Mesendoderm (in vitro differentiated cells): ENCODE data around the gene LEFTY1.

Experiments
- DNase-seq: peaks from one replicate; pipeline ENCODE4 v3.0.0; 2013
- H2AK5ac ChIP-seq: 2 replicates; pipeline ENCODE4 v1.6.1; 2013; ENCODE audit warnings: low read length, inconsistent platforms
- H2BK120ac ChIP-seq: 2 replicates; pipeline ENCODE4 v1.6.1; 2013; ENCODE audit warnings: low read depth, mild to moderate bottlenecking, low read length, moderate library complexity, mixed read lengths
- H2BK15ac ChIP-seq: replicated peaks from 2 replicates; pipeline ENCODE4 v1.6.1; 2013; ENCODE audit warnings: low read depth, mild to moderate bottlenecking, moderate library complexity
- H2BK5ac ChIP-seq: 2 replicates; pipeline ENCODE4 v1.6.1; 2013; ENCODE audit warnings: low read length, inconsistent platforms
- H3K18ac ChIP-seq: 2 replicates; pipeline ENCODE4 v1.6.1; 2013; ENCODE audit warnings: mild to moderate bottlenecking, low read length, mixed read lengths
- H3K23ac ChIP-seq: one replicate; pipeline ENCODE4 v1.6.1; 2013; ENCODE audit warnings: low read length
- H3K27ac ChIP-seq: 2 replicates; pipeline ENCODE4 v1.5.1; 2013; ENCODE audit warnings: low read depth, mild to moderate bottlenecking, inconsistent platforms, low read length, moderate library complexity
- H3K27me3 ChIP-seq: 2 replicates; pipeline ENCODE4 v1.6.1; 2013; ENCODE audit warnings: low read length, control low read depth, mild to moderate bottlenecking, inconsistent platforms; ENCODE audit not compliant: insufficient read depth, poor library complexity
- H3K36me3 ChIP-seq: 2 replicates; pipeline ENCODE4 v1.6.1; 2013; ENCODE audit warnings: low read length, inconsistent platforms; ENCODE audit not compliant: control insufficient read depth, insufficient read depth
- H3K4ac ChIP-seq: one replicate; pipeline ENCODE4 v1.6.1; 2013; ENCODE audit warnings: low read depth, mild to moderate bottlenecking, low read length, moderate library complexity
- H3K4me1 ChIP-seq: 2 replicates; pipeline ENCODE4 v1.6.1; 2013; ENCODE audit warnings: low read depth, low read length, inconsistent platforms; ENCODE audit not compliant: control insufficient read depth
- H3K4me2 ChIP-seq: 2 replicates; pipeline ENCODE4 v1.6.1; 2013; ENCODE audit warnings: low read length
- H3K4me3 ChIP-seq: 2 replicates; pipeline ENCODE4 v1.5.1; 2013; ENCODE audit warnings: mild to moderate bottlenecking, low read length
- H3K56ac ChIP-seq: one replicate; pipeline ENCODE4 v1.6.1; 2013; ENCODE audit warnings: low read length
- H3K79me1 ChIP-seq: 2 replicates; pipeline ENCODE4 v1.6.1; 2013; ENCODE audit warnings: low read length, inconsistent platforms
- H3K79me2 ChIP-seq: 2 replicates; pipeline ENCODE4 v1.6.1; 2013; ENCODE audit warnings: mild to moderate bottlenecking, low read length; ENCODE audit not compliant: control insufficient read depth, insufficient read depth
- H3K9ac ChIP-seq: 2 replicates; pipeline ENCODE4 v1.6.1; 2013; ENCODE audit warnings: low read length, inconsistent platforms
- H4K5ac ChIP-seq: one replicate; pipeline ENCODE4 v1.6.1; 2013; ENCODE audit warnings: low read length
- H4K8ac ChIP-seq: one replicate; pipeline ENCODE4 v1.6.1; 2013; ENCODE audit warnings: low read depth, mild to moderate bottlenecking, control low read depth, low read length, moderate library complexity
- WGBS: extraction: QIAGEN DNeasy Blood & Tissue Kit; methylation state at CpG from one replicate; pipeline ENCODE4 v1.1.7; 2013; ENCODE audit warnings: low lambda C conversion rate, missing lambda C conversion rate; ENCODE audit not compliant: insufficient coverage; ENCODE audit errors: extremely low coverage; 5-methylcytosine and 5-hydroxymethylcytosine counted together

LEFTY1 gene

DNA sequence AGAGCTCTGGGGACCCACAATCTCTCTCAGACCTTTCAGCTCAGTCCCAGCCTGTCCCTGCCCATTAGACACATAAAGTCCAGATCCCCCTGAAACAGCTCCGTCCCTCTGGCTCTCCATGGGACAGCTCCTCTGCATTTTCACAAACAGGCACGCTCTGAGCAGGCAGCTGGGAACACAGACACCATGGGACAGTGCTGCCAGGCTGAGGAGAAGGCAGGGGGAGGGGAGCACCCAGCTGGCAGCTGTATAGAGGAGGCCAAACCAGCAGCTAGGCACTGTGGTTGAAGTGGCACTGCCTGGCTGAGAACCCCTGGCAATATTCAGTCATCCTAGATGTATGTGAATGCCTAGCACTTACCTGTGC lies 8.7 kb downstream of the LEFTY1 start:
- Histone ChIP-seq H2BK15ac (no peak overlapping the region), H3K18ac (no peak overlapping the region), H3K23ac (no peak overlapping the region), H3K27ac (no peak overlapping the region), H2BK5ac (no peak overlapping the region), H4K5ac (no peak overlapping the region), H3K36me3 (no peaks in the 10 kb centered on the region), H3K4me2 (no peak overlapping the region), H4K8ac (no peak overlapping the region), H3K4me1 (peaks cover 5% of the 10 kb centered on the region), H2BK120ac (no peak overlapping the region), H3K4me3 (no peak overlapping the region), H3K79me1 (peaks cover 18% of the 10 kb centered on the region), H3K4ac (no peak overlapping the region), H2AK5ac (no peak overlapping the region), H3K79me2 (peaks cover 19% of the 10 kb centered on the region), H3K27me3 (no peaks in the 10 kb centered on the region), H3K56ac (peak overlapping the region; percentile 17), H3K9ac (peak overlapping the region; percentile 71)
- no peak for DNase-seq
- WGBS = no CpG with 5 or more reads among the region's 2 CpGs

DNA sequence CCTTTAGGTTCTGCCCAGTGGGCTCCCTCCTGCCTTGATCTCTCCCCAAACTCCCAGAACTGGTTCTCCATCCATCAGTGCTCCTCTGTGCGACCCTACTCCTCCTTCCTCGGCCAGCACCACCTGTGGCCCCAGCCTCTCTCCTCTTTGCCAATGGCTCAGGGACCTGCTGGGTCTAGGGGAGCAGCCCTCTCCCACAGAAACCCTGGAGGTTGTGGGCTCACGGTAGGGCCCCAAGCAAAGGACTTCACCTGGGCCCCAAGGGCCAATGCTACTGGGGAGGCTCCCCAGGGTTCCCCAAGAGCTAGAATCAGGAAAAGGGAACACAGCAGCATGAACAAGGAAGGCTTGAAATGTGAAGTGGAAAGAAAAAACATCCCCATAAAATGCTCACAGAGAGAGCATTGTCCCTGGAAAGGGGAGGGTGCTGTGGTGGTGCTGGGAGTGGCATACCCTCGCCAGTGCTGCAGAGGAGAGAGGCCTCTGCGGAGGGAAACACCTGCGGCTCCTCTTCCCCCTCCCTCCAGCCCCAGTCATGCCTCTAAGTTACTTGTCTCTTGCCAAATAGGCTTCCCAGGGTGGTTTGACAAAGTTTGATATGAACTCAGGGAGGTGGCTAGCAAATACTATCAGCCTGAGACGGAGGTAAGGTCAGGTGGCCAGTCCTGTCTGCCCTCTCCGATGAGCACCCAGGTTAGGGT lies 9.3 kb downstream of the LEFTY1 start:
- Histone ChIP-seq H3K23ac (peak overlapping the region; percentile 15), H3K79me2 (peaks cover 19% of the 10 kb centered on the region), H4K5ac (no peak overlapping the region), H3K4me3 (no peak overlapping the region), H2BK5ac (no peak overlapping the region), H2BK120ac (no peak overlapping the region), H3K56ac (peak overlapping the region; percentile 17), H3K4me2 (no peak overlapping the region), H2BK15ac (no peak overlapping the region), H3K27me3 (no peaks in the 10 kb centered on the region), H4K8ac (no peak overlapping the region), H3K9ac (peak overlapping the region; percentile 71), H3K36me3 (no peaks in the 10 kb centered on the region), H3K27ac (no peak overlapping the region), H3K18ac (no peak overlapping the region), H3K4me1 (peaks cover 5% of the 10 kb centered on the region), H2AK5ac (no peak overlapping the region), H3K4ac (no peak overlapping the region), H3K79me1 (peaks cover 18% of the 10 kb centered on the region)
- DNase-seq = no peak
- WGBS = no CpG with 5 or more reads among the region's 8 CpGs

DNA sequence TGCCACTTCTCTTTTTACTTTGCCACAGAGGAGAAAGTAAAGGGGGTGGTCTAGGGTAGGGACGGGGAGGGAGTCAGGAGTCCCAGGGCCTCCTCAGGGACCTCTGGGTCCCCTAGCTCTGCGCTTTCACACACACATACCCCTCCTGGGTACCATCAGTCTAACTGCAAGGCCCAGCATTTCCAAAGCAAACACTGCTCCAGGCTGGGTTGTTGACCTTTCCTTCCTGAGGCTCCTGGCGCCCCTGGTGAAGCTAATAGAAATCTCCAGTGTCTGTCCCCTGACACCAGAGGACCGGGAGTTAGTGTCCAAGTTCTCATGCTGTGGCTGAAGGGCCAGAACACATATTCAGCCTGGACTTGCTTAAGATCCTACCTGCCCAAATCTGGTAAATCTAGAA lies 10.7 kb downstream of the LEFTY1 start:
- DNase-seq = no peak
- peak overlapping the region; percentile 19 for H3K56ac ChIP-seq
- H4K8ac ChIP-seq = no peak overlapping the region
- H3K18ac ChIP-seq = no peak overlapping the region
- no peak overlapping the region for H3K4ac ChIP-seq
- H3K27ac ChIP-seq = no peak overlapping the region
- H4K5ac ChIP-seq = no peak overlapping the region
- no peak overlapping the region for H3K9ac ChIP-seq
- H2AK5ac ChIP-seq = no peak overlapping the region
- no peak overlapping the region for H2BK5ac ChIP-seq
- H3K27me3 ChIP-seq = no peaks in the 10 kb centered on the region
- H3K4me1 ChIP-seq = peaks cover 5% of the 10 kb centered on the region
- no peak overlapping the region for H2BK15ac ChIP-seq
- no peak overlapping the region for H3K4me2 ChIP-seq
- H3K23ac ChIP-seq = no peak overlapping the region
- H3K36me3 ChIP-seq = peaks cover 3% of the 10 kb centered on the region
- H3K4me3 ChIP-seq = no peak overlapping the region
- peaks cover 19% of the 10 kb centered on the region for H3K79me2 ChIP-seq
- H3K79me1 ChIP-seq = peaks cover 21% of the 10 kb centered on the region
- no CpG with 5 or more reads among the region's 4 CpGs for WGBS
- H2BK120ac ChIP-seq = no peak overlapping the region

DNA sequence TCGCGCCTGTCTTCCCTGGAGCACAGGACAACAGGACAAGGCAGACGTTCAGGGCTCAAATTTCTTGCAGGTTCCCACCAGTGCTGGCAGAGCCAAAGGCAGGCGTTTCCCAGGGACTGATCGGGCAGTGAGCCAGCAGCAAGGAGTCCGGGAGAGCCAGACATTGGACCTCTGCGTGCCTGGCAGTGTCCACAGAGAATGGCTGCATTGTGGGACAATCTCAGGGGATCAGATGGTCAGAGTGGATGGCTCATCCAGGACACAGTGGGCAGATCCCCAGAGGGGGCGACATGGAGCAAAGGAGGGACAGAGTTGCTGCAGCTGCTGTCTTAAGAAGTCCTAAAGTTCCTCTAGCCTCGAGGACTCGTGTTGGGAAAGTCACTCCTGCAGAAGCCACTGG lies 11.4 kb downstream of the LEFTY1 start:
- Histone ChIP-seq H3K4me1 (peaks cover 5% of the 10 kb centered on the region), H4K8ac (no peak overlapping the region), H2BK5ac (no peak overlapping the region), H3K18ac (no peak overlapping the region), H2AK5ac (peak overlapping the region; percentile 3), H2BK15ac (no peak overlapping the region), H3K4ac (no peak overlapping the region), H3K27ac (no peak overlapping the region), H3K79me1 (peaks cover 21% of the 10 kb centered on the region), H3K4me3 (no peak overlapping the region), H2BK120ac (no peak overlapping the region), H3K23ac (no peak overlapping the region), H3K36me3 (peaks cover 3% of the 10 kb centered on the region), H3K9ac (no peak overlapping the region), H4K5ac (no peak overlapping the region), H3K79me2 (peaks cover 19% of the 10 kb centered on the region), H3K27me3 (no peaks in the 10 kb centered on the region), H3K4me2 (no peak overlapping the region), H3K56ac (no peak overlapping the region)
- WGBS = no CpG with 5 or more reads among the region's 10 CpGs
- peak; percentile 78 for DNase-seq

DNA sequence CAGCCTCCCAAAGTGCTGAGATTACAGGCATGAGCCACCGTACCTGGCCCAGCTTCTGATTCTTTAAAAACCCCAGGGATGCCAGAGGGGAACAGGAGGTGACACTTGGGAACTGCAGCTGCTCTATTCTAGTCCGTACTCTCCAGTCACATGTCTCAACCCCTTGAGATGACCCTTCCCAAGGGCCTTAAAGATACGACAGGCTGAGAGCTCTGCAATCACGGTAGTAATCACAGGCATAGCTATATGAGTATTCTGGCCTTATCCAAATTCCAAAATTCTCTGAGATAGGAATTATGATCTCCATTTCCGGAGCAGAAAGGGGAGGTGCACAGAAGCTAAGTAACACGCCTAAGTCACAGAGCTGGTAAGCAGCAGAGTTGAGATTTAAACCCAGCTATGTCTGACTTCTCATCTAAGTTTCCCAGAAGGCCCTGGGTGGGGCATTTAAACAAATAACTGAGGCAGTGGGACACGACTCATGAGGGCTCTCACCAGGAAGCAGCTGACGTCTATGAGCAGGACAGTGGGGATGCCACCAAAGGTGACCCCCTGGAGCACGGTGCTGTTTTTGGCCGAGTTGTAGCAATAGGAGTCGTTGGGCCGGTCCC lies 11.9 kb downstream of the LEFTY1 start:
- no peaks in the 10 kb centered on the region for H3K27me3 ChIP-seq
- no peak for DNase-seq
- H3K4me1 ChIP-seq = peaks cover 5% of the 10 kb centered on the region
- H3K79me2 ChIP-seq = peaks cover 19% of the 10 kb centered on the region
- H4K5ac ChIP-seq = no peak overlapping the region
- H3K18ac ChIP-seq = no peak overlapping the region
- H2BK15ac ChIP-seq = no peak overlapping the region
- no peak overlapping the region for H3K27ac ChIP-seq
- no CpG with 5 or more reads among the region's 12 CpGs for WGBS
- H4K8ac ChIP-seq = no peak overlapping the region
- H2AK5ac ChIP-seq = no peak overlapping the region
- no peak overlapping the region for H3K56ac ChIP-seq
- H3K4ac ChIP-seq = no peak overlapping the region
- H3K4me3 ChIP-seq = no peak overlapping the region
- H3K4me2 ChIP-seq = no peak overlapping the region
- no peak overlapping the region for H3K9ac ChIP-seq
- H3K23ac ChIP-seq = no peak overlapping the region
- peaks cover 21% of the 10 kb centered on the region for H3K79me1 ChIP-seq
- no peak overlapping the region for H2BK5ac ChIP-seq
- H2BK120ac ChIP-seq = no peak overlapping the region
- H3K36me3 ChIP-seq = peaks cover 4% of the 10 kb centered on the region
